IMR-90 (cell line): ENCODE measurements around the gene KIF4B. TPM values are rescaled to one million over a fixed set of nuclear protein-coding genes. Genes with fewer than 3 reads are reported as not detected.

ENCODE experiments used
- ATAC-seq: fragments of 200-7000 bp; cut with Tn5 transposase; 2 replicates; pipeline ENCODE4 v1.9.1; 2020; ENCODE audit warnings: low read depth, mild to moderate bottlenecking, moderate library complexity
- Bru-seq: library from RNA; stranded (reverse); fragments of 400-500 nt; gene quantifications from one replicate; lab custom pipeline; 2021; lab: Mats Ljungman, UMichigan
- BruChase-seq, 2 experiments: library from RNA; stranded (reverse); fragments of 400-500 nt; gene quantifications; one replicate each; lab custom pipeline; 2021; lab: Mats Ljungman, UMichigan
- BruUV-seq: library from RNA; stranded (reverse); fragments of 400-500 nt; replicated peaks from 2 replicates; lab custom pipeline; 2021; lab: Mats Ljungman, UMichigan
- CTCF ChIA-PET: fragments of 300-600 bp; formaldehyde crosslinking; extraction: SDS; loops from one replicate; lab custom pipeline; 2021; ENCODE audit warnings: antibody characterized with exemption; lab: Yijun Ruan, JAX
- POLR2A ChIA-PET: fragments of 300-600 bp; sonication (Branson Sonifier 250); formaldehyde crosslinking; loops from one replicate; lab custom pipeline; 2022; ENCODE audit warnings: antibody characterized with exemption; ENCODE audit not compliant: unreplicated experiment; lab: Charles Lee
- DNase-seq: peaks from one replicate; pipeline ENCODE4 v3.0.0; 2013
- H2AFZ ChIP-seq: replicated peaks from 2 replicates; pipeline ENCODE3; 2013; ENCODE audit warnings: low read length, mild to moderate bottlenecking; ENCODE audit not compliant: poor library complexity
- H2AK5ac ChIP-seq: 2 replicates; pipeline ENCODE4 v1.6.1; 2013; ENCODE audit warnings: low read depth, low read length, inconsistent platforms
- H2AK9ac ChIP-seq: replicated peaks from 2 replicates; pipeline ENCODE3; 2013; ENCODE audit warnings: mild to moderate bottlenecking, low read depth, low read length, moderate library complexity; ENCODE audit not compliant: poor library complexity
- H2BK120ac ChIP-seq: 2 replicates; pipeline ENCODE4 v1.6.1; 2013; ENCODE audit warnings: low read depth, low read length, inconsistent platforms
- H2BK15ac ChIP-seq: 3 replicates; pipeline ENCODE4 v1.6.1; 2013; ENCODE audit warnings: low read depth, low read length, inconsistent platforms
- H2BK20ac ChIP-seq: 2 replicates; pipeline ENCODE4 v1.6.1; 2013; ENCODE audit warnings: low read depth, mild to moderate bottlenecking, inconsistent platforms, low read length, moderate library complexity
- H2BK5ac ChIP-seq: 2 replicates; pipeline ENCODE4 v1.6.1; 2013; ENCODE audit warnings: mild to moderate bottlenecking, low read depth, low read length, inconsistent platforms; ENCODE audit not compliant: poor library complexity, severe bottlenecking
- H3K14ac ChIP-seq: replicated peaks from 2 replicates; pipeline ENCODE4 v1.6.1; 2013; ENCODE audit warnings: low read depth, low read length, inconsistent platforms
- H3K18ac ChIP-seq: 2 replicates; pipeline ENCODE4 v1.6.1; 2013; ENCODE audit warnings: low read depth, low read length, control low read depth
- H3K23ac ChIP-seq: 2 replicates; pipeline ENCODE4 v1.6.1; 2013; ENCODE audit warnings: low read depth, low read length, inconsistent platforms
- H3K27ac ChIP-seq: 2 replicates; pipeline ENCODE4 v1.5.1; 2013; ENCODE audit warnings: mild to moderate bottlenecking, control low read depth, low read length; ENCODE audit not compliant: insufficient read depth
- H3K27me3 ChIP-seq: 2 replicates; pipeline ENCODE4 v1.6.1; 2013; ENCODE audit warnings: low read length; ENCODE audit not compliant: control insufficient read depth, insufficient read depth
- H3K36me3 ChIP-seq: 2 replicates; pipeline ENCODE4 v1.6.1; 2013; ENCODE audit warnings: low read length, mixed read lengths; ENCODE audit not compliant: control insufficient read depth, insufficient read depth
- H3K4ac ChIP-seq: 2 replicates; pipeline ENCODE4 v1.6.1; 2013; ENCODE audit warnings: low read depth, low read length, inconsistent platforms
- H3K4me1 ChIP-seq: 2 replicates; pipeline ENCODE4 v1.6.1; 2013; ENCODE audit warnings: low read length, mixed read lengths; ENCODE audit not compliant: control insufficient read depth, insufficient read depth
- H3K4me2 ChIP-seq: 2 replicates; pipeline ENCODE4 v1.6.1; 2013; ENCODE audit warnings: low read depth, mild to moderate bottlenecking, control low read depth, low read length, moderate library complexity
- H3K4me3 ChIP-seq: 2 replicates; pipeline ENCODE4 v1.5.1; 2013; ENCODE audit warnings: low read depth, mild to moderate bottlenecking, control low read depth, low read length, moderate library complexity; ENCODE audit not compliant: insufficient read depth
- H3K56ac ChIP-seq: 2 replicates; pipeline ENCODE4 v1.6.1; 2013; ENCODE audit warnings: low read length, inconsistent platforms; ENCODE audit not compliant: insufficient read depth; ENCODE audit errors: extremely low read depth
- H3K79me1 ChIP-seq, 2 experiments: 2 replicates each; pipeline ENCODE4 v1.6.1; 2013; ENCODE audit warnings: low read length in 2 of 2, inconsistent platforms in 1 of 2, low read depth in 1 of 2
- H3K9ac ChIP-seq: 2 replicates; pipeline ENCODE4 v1.6.1; 2013; ENCODE audit warnings: low read depth, low read length, control low read depth
- H3K9me1 ChIP-seq: 2 replicates; pipeline ENCODE4 v1.6.1; 2013; ENCODE audit warnings: low read length, inconsistent platforms; ENCODE audit not compliant: insufficient read depth
- H3K9me3 ChIP-seq: 2 replicates; pipeline ENCODE4 v1.6.1; 2013; ENCODE audit warnings: low read length; ENCODE audit not compliant: control insufficient read depth, insufficient read depth
- H4K20me1 ChIP-seq: 2 replicates; pipeline ENCODE4 v1.6.1; 2013; ENCODE audit warnings: low read length, inconsistent platforms; ENCODE audit not compliant: insufficient read depth
- H4K5ac ChIP-seq: 2 replicates; pipeline ENCODE4 v1.6.1; 2013; ENCODE audit warnings: mild to moderate bottlenecking, low read depth, low read length, control low read depth
- H4K8ac ChIP-seq, 2 experiments: 2 replicates each; pipeline ENCODE4 v1.6.1; 2013; ENCODE audit warnings: low read depth in 2 of 2, low read length in 2 of 2, control low read depth in 1 of 2, inconsistent platforms in 1 of 2
- H4K91ac ChIP-seq: 2 replicates; pipeline ENCODE4 v1.6.1; 2013; ENCODE audit warnings: low read depth, low read length, inconsistent platforms; ENCODE audit not compliant: insufficient read depth
- BHLHE40 ChIP-seq: fragments of 150-350 bp; IDR thresholded peaks from 2 replicates; pipeline ENCODE4 v1.6.1; 2016; ENCODE audit warnings: mild to moderate bottlenecking, low read depth, low read length
- CEBPB ChIP-seq: IDR thresholded peaks from 2 replicates; pipeline ENCODE4 v1.6.1; 2012; ENCODE audit warnings: low read depth, low read length, improper control_type of control experiment
- CHD1 ChIP-seq: IDR thresholded peaks from 2 replicates; pipeline ENCODE4 v1.6.1; 2012; ENCODE audit warnings: low read depth, low read length, improper control_type of control experiment
- CTCF ChIP-seq: conservative IDR thresholded peaks from 2 replicates; pipeline ENCODE4 v1.5.1; 2012; ENCODE audit warnings: mild to moderate bottlenecking, low read depth, low read length, improper control_type of control experiment
- ELK1 ChIP-seq: fragments of 150-350 bp; IDR thresholded peaks from 2 replicates; pipeline ENCODE4 v1.6.1; 2016; ENCODE audit warnings: low read depth, mild to moderate bottlenecking, low read length, moderate library complexity, borderline replicate concordance
- FOS ChIP-seq: fragments of 150-350 bp; IDR thresholded peaks from 2 replicates; pipeline ENCODE4 v1.6.1; 2016; ENCODE audit warnings: low read depth, low read length
- MAFK ChIP-seq: IDR thresholded peaks from 2 replicates; pipeline ENCODE4 v1.6.1; 2012; ENCODE audit warnings: low read depth, low read length, improper control_type of control experiment
- MAZ ChIP-seq: IDR thresholded peaks from 2 replicates; pipeline ENCODE4 v1.6.1; 2012; ENCODE audit warnings: low read depth, mild to moderate bottlenecking, low read length, improper control_type of control experiment, moderate library complexity, borderline replicate concordance
- MXI1 ChIP-seq: IDR thresholded peaks from 2 replicates; pipeline ENCODE4 v1.6.1; 2012; ENCODE audit warnings: low read depth, mild to moderate bottlenecking, low read length, moderate library complexity, borderline replicate concordance
- NFE2L2 ChIP-seq: fragments of 150-350 bp; IDR thresholded peaks from 2 replicates; pipeline ENCODE4 v1.6.1; 2016; ENCODE audit warnings: low read depth, mild to moderate bottlenecking, low read length
- POLR2A ChIP-seq: IDR thresholded peaks from 2 replicates; pipeline ENCODE4 v1.6.1; 2012; ENCODE audit warnings: mild to moderate bottlenecking, low read depth, low read length
- RAD21 ChIP-seq: IDR thresholded peaks from 2 replicates; pipeline ENCODE4 v1.6.1; 2012; ENCODE audit warnings: low read length, improper control_type of control experiment
- RCOR1 ChIP-seq: IDR thresholded peaks from 2 replicates; pipeline ENCODE4 v1.6.1; 2012; ENCODE audit warnings: mild to moderate bottlenecking, low read length, improper control_type of control experiment; ENCODE audit not compliant: insufficient replicate concordance
- RFX5 ChIP-seq: IDR thresholded peaks from 2 replicates; pipeline ENCODE4 v1.8.0; 2012; ENCODE audit warnings: low read depth, mild to moderate bottlenecking, low read length, moderate library complexity
- SMC3 ChIP-seq: fragments of 150-350 bp; IDR thresholded peaks from 2 replicates; pipeline ENCODE4 v1.6.1; 2016; ENCODE audit warnings: low read depth, mild to moderate bottlenecking, antibody characterized with exemption, low read length, moderate library complexity
- USF2 ChIP-seq: fragments of 150-350 bp; IDR thresholded peaks from 2 replicates; pipeline ENCODE4 v1.6.1; 2017; ENCODE audit warnings: mild to moderate bottlenecking, antibody characterized with exemption, low read length, low read depth
- WGBS, 2 experiments: methylation state at CpG; one replicate each; pipeline versions ENCODE4 v1.1.5 to v1.1.7; 2013; ENCODE audit warnings: missing lambda C conversion rate in 2 of 2; ENCODE audit not compliant: insufficient read length in 1 of 2; ENCODE audit errors: extremely low coverage in 2 of 2; 5-methylcytosine and 5-hydroxymethylcytosine counted together
- dilution Hi-C: fragments of 300-500 bp; cut with HindIII; formaldehyde crosslinking; loops from one replicate; pipeline ENCODE4 v1.14.3; 2018; ENCODE audit warnings: low sequenced_read_pairs; ENCODE audit not compliant: unreplicated experiment
- in situ Hi-C: fragments of 300-500 bp; cut with MboI; formaldehyde crosslinking; loops from 3 replicates; pipeline ENCODE4 v1.14.3; 2019; ENCODE audit warnings: low sequenced_read_pairs, inconsistent platforms, mixed read lengths
- intact Hi-C: fragments of 100-400 bp; cut with micrococcal nuclease; formaldehyde crosslinking; loops from 2 replicates; pipeline ENCODE4 v1.10.0; 2022
- long read RNA-seq: library from polyadenylated mRNA; unstranded; transcript quantifications from one replicate; pipeline ENCODE4 v2.0.0, GENCODE V29; 2021; ENCODE audit not compliant: unreplicated experiment
- polyA plus RNA-seq, 3 experiments: library from polyadenylated mRNA; depleted of rRNA; stranded (reverse); fragments of >200 nt; gene quantifications; 2 replicates each; pipeline ENCODE4 v1.2.3, GENCODE V29; 2012; ENCODE audit warnings: low replicate concordance in 1 of 3
- total RNA-seq: library from RNA; depleted of rRNA; stranded (reverse); fragments of >200 nt; gene quantifications from 2 replicates; pipeline ENCODE4 v1.2.3, GENCODE V29; 2012; rRNA removed

The KIF4B gene
- total RNA-seq (under 0.01 TPM in 2 replicates), polyA plus RNA-seq (2012; rRNA removed) (0.03 TPM in 2 replicates), Bru-seq, nascent RNA (percentile 17 among the genes with signal in this experiment), BruChase-seq, experiment 1, labeled RNA remaining after a 6-hour chase (not detected), BruChase-seq, experiment 2, labeled RNA remaining after a 2-hour chase (percentile 17 among the genes with signal in this experiment)
- not detected in 2 replicates for polyA plus RNA-seq (2012; cell fraction: cytosol; rRNA removed)
- polyA plus RNA-seq (2012; cell fraction: nucleus; rRNA removed; ENCODE audit: low replicate concordance), result 0.01 TPM in 1 of 2 replicates, not detected in the other
- long read RNA-seq, result 0 reads

- no peak for DNase-seq
- in situ Hi-C loops, result no loop called here
- no peak within 1 kb of the TSS for H3K4me3 ChIP-seq
Measured at GRCh38 chr5:155013526-155013925, at the start of gene KIF4B. TSS of gene KIF4B (plus strand) at chr5:155013755. CDS start at chr5:155013860, 105 bp downstream.

More at GRCh38 chr5:155013526-155013925, at the start of gene KIF4B:
- no peaks in the 10 kb centered on the region for H3K79me1 ChIP-seq
- no peak within 1 kb of the TSS for H4K91ac ChIP-seq
- no peak within 1 kb of the TSS for H3K14ac ChIP-seq
- no peaks in the 10 kb centered on the region for H3K9me1 ChIP-seq
- no peaks in the 10 kb centered on the region for H3K9me3 ChIP-seq
- no peak within 1 kb of the TSS for H2AK9ac ChIP-seq
- ATAC-seq, result no peak
- H3K36me3 ChIP-seq, result no peaks in the 10 kb centered on the region
- TF ChIP-seq MAFK (no peak), MAZ (no peak), NFE2L2 (no peak), MXI1 (no peak), SMC3 (no peak), RFX5 (no peak), RCOR1 (no peak), POLR2A (no peak), ELK1 (no peak), FOS (no peak), USF2 (no peak), RAD21 (no peak), CEBPB (no peak), BHLHE40 (no peak), CTCF (no peak), CHD1 (no peak)
- intact Hi-C loops, result no loop called here
- H3K27ac ChIP-seq, result no peak within 1 kb of the TSS
- no peak within 1 kb of the TSS for H3K4ac ChIP-seq
- BruUV-seq, result no TSS peak
- 74% methylated on average over 7 of the region's 21 CpGs; no CpG with 5 or more reads in 1 of the 2 experiments for WGBS, 2 experiments
- no peak within 1 kb of the TSS for H2BK120ac ChIP-seq
- no peak within 1 kb of the TSS for H3K23ac ChIP-seq
- H4K20me1 ChIP-seq, result no peaks in the 10 kb centered on the region
- no peak within 1 kb of the TSS for H4K5ac ChIP-seq
- no peak within 1 kb of the TSS for H2BK15ac ChIP-seq
- no peak within 1 kb of the TSS for H3K9ac ChIP-seq
- H3K4me2 ChIP-seq, result no peak within 1 kb of the TSS
- dilution Hi-C loops, result no loop called here
- no peaks in the 10 kb centered on the region for H3K27me3 ChIP-seq
- H3K18ac ChIP-seq, result no peak within 1 kb of the TSS
- no peak within 1 kb of the TSS for H2AFZ ChIP-seq
- ChIA-PET CTCF (no interaction called here), POLR2A (no interaction called here)
- no peak within 1 kb of the TSS for H2BK5ac ChIP-seq
- H3K56ac ChIP-seq, result no peak within 1 kb of the TSS
- H4K8ac ChIP-seq, result no peak within 1 kb of the TSS
- no peak within 1 kb of the TSS for H2AK5ac ChIP-seq
- H2BK20ac ChIP-seq, result no peak within 1 kb of the TSS
- H3K4me1 ChIP-seq, result no peaks in the 10 kb centered on the region
